Measurements from ENCODE around the gene CAST.
"Not testable (repeated sequence)": the region's sequence is repeated elsewhere in the genome, so short reads cannot be mapped to it uniquely, and the experiment has no call there.

Gene CAST

DNA sequence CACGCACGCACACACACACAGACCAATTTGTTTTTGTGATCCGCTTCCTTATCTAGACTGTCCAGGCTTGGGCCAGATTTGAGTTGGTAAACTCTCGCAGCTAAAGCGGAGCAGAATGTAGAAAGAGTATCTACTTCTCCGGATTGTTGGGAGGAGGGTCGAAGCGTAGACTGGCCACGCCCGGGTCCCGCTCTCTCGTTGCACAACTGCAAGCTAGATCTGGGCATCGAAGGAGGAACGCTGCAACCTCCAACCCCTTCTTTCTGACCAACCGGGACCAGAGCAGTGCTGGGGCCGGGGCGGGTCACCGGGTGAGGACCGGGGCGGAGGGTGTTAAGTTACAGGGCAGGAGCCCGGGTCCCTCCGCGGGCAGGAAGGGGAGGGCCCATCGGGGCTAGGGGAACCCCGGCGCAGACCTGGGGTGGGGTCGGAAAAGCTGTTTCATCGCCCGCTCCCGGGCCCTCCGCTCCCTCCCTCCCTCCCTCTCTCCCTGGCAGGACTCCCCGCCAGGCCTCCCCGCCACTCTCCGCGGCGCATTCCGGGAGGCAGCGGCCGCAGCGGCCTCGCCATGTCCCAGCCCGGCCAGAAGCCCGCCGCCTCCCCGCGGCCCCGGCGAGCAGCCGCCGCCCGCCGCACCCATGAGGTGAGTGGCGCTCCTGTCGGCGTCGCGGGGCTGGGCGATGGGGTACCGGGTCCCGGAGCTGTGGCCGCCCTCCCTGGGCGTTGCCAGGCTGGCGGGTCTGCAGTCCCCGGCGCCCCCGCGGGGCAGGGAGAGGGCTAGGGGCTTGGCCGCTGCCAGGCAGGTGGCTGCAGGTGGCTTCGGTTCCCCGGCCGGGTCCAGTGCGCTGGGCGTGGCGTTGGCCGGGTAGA lies at the start of gene CAST:
Gene CAST (plus strand): TSS at position 522 of the 870 bp plus-strand sequence. CDS start 47 bp downstream, at position 569.
- Mint-ChIP-seq H3K27ac (peak within 1 kb of the TSS; percentile 97), H3K27me3 (peaks cover 19% of the 10 kb centered on the region), H3K4me1 (ENCODE audit: low read depth) (peaks cover 49% of the 10 kb centered on the region), H3K36me3 (ENCODE audit: low read depth) (peaks cover 6% of the 10 kb centered on the region), H3K4me3 (peak within 1 kb of the TSS; percentile 96), H3K9me3 (no peaks in the 10 kb centered on the region)
- DNase-seq: peak; percentile 86

DNA sequence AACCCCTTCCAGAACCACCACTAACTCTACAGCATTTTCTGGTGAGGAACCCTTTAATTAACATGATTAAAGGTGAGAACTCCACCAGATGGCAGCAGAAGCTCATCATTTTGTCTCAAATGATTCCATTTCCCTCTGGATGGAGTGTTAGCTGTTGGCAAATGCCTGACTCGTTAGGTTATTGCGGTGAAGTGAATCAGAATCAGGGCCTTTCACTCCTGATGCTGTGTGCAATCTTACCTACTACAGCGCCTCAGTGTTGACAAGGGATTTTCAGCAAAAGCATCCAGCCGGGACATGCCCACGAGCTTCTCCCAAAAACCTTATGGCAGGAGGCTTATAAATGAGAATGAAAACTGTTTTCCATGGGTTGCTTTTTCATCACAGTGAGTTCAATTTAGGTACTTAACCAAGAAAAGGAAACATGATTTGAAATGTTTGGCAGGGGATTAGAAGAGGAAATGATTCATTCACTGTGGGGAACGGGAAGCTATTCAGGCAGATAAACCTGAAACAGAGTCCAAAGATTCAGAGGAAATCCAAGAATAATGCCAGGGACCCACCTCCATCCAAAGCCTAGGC lies 48.0 kb upstream of the CAST start:
- no peak overlapping the region for H3K4me3 Mint-ChIP-seq
- no peak overlapping the region for H3K27ac Mint-ChIP-seq
- H3K36me3 Mint-ChIP-seq (ENCODE audit: low read depth): no peaks in the 10 kb centered on the region
- H3K4me1 Mint-ChIP-seq (ENCODE audit: low read depth): peaks cover 6% of the 10 kb centered on the region
- peaks cover 3% of the 10 kb centered on the region for H3K9me3 Mint-ChIP-seq
- peak; percentile 33 for DNase-seq
- peaks cover 13% of the 10 kb centered on the region for H3K27me3 Mint-ChIP-seq

- H3K27ac Mint-ChIP-seq: no peak overlapping the region
- no peak overlapping the region for H3K4me3 Mint-ChIP-seq
- H3K27me3 Mint-ChIP-seq: peaks cover 11% of the 10 kb centered on the region
- peaks cover 6% of the 10 kb centered on the region for H3K4me1 Mint-ChIP-seq (ENCODE audit: low read depth)
- no peak for DNase-seq
- peaks cover 4% of the 10 kb centered on the region for H3K9me3 Mint-ChIP-seq
- H3K36me3 Mint-ChIP-seq (ENCODE audit: low read depth): no peaks in the 10 kb centered on the region
Measured at GRCh38 chr5:96615223-96615622, 47.0 kb upstream of the CAST start.

GRCh38 chr5:96616801-96617200 lies 45.4 kb upstream of the CAST start:
- Mint-ChIP-seq H3K36me3 (ENCODE audit: low read depth) (no peaks in the 10 kb centered on the region), H3K4me3 (no peak overlapping the region), H3K27ac (no peak overlapping the region), H3K4me1 (ENCODE audit: low read depth) (peaks cover 6% of the 10 kb centered on the region), H3K27me3 (peaks cover 9% of the 10 kb centered on the region), H3K9me3 (peaks cover 4% of the 10 kb centered on the region)
- DNase-seq: no peak

DNA sequence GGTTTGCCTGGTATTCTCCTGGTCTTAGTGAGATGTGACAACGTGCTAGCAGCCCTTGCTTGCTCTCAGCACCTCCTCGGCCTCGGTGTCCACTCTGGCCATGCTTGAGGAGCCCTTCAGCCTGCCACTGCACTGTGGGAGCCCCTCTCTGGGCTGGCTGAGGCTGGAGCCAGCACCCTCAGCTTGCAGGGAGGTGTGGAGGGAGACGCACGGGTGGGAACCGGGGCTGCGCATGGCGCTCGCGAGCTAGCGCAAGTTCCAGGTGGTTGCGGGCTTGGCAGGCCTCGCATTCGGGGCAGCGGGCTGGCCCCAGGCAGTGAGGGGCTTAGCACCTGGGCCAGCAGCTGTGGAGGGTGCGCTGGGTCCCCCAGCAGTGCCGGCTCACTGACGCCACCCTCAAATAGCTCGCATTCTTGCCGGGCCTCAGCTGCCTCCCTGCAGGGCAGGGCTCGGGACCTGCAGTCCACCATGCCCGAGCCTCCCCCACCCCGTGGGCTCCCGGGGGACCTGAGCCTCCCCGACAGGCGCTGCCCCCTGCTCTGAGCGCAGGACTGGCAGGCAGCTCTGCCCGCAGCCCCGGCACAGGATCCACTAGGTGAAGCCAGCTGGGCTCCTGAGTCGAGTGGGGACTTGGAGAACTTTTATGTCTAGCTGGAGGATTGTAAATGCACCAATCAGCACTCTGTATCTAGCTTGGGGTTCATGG lies 43.7 kb upstream of the CAST start:
- not testable (repeated sequence) for H3K4me1 Mint-ChIP-seq (ENCODE audit: low read depth); H3K4me3 Mint-ChIP-seq; H3K27ac Mint-ChIP-seq; H3K27me3 Mint-ChIP-seq; H3K9me3 Mint-ChIP-seq; H3K36me3 Mint-ChIP-seq (ENCODE audit: low read depth); DNase-seq

- Mint-ChIP-seq H3K36me3 (ENCODE audit: low read depth) (no peaks in the 10 kb centered on the region), H3K4me1 (ENCODE audit: low read depth) (no peaks in the 10 kb centered on the region), H3K27ac (no peak overlapping the region), H3K9me3 (peaks cover 4% of the 10 kb centered on the region), H3K4me3 (no peak overlapping the region), H3K27me3 (no peaks in the 10 kb centered on the region)
- no peak for DNase-seq
Measured at GRCh38 chr5:96619946-96620345, 42.2 kb upstream of the CAST start.

DNA sequence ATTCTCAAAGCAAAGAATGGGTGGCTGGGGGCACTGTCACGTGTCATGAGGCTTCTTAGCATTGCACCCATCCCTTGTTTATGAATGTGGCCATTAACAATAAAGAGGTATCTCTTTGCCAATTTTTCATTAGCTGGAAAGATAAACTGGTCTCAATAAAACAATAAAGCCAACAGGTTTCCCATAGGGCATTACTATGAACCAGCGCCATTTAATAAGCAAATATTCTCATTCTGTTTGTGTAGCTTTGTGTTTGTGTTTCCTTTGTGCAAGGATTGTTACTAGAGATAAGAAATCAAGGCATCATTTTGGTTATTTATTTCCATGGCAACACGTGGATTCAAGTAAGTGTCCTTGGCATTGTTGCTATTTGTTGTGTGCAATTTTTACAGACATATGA lies 37.6 kb upstream of the CAST start:
- DNase-seq: no peak
- no peak overlapping the region for H3K27ac Mint-ChIP-seq
- H3K4me3 Mint-ChIP-seq: no peak overlapping the region
- H3K36me3 Mint-ChIP-seq (ENCODE audit: low read depth): no peaks in the 10 kb centered on the region
- no peaks in the 10 kb centered on the region for H3K27me3 Mint-ChIP-seq
- no peaks in the 10 kb centered on the region for H3K9me3 Mint-ChIP-seq
- peaks cover 9% of the 10 kb centered on the region for H3K4me1 Mint-ChIP-seq (ENCODE audit: low read depth)

- Mint-ChIP-seq H3K27ac (no peak overlapping the region), H3K4me1 (ENCODE audit: low read depth) (peaks cover 9% of the 10 kb centered on the region), H3K27me3 (no peaks in the 10 kb centered on the region), H3K9me3 (no peaks in the 10 kb centered on the region), H3K36me3 (ENCODE audit: low read depth) (no peaks in the 10 kb centered on the region), H3K4me3 (no peak overlapping the region)
- no peak for DNase-seq
Measured at GRCh38 chr5:96625365-96625764, 36.8 kb upstream of the CAST start.

DNA sequence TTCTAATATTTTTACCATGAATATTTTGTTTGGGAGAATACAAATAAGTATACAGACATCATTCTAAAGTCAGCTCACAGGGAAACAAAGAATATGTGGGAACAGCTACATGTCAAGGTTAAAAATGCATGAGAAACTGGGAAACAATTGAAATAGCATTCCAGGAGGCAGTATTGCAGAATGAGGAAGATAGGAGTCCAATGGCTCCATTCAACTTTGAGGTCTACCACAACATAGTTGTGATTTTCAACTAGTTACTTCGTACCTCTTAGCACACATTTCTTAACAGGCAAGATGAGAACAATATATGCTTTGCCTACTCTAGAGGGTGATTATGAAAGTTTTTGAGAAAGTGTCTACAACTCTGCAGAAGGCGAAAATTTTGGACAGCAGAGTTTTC lies 35.2 kb upstream of the CAST start:
- no peak overlapping the region for H3K27ac Mint-ChIP-seq
- DNase-seq: no peak
- no peaks in the 10 kb centered on the region for H3K27me3 Mint-ChIP-seq
- no peaks in the 10 kb centered on the region for H3K9me3 Mint-ChIP-seq
- H3K4me3 Mint-ChIP-seq: no peak overlapping the region
- peaks cover 9% of the 10 kb centered on the region for H3K4me1 Mint-ChIP-seq (ENCODE audit: low read depth)
- H3K36me3 Mint-ChIP-seq (ENCODE audit: low read depth): no peaks in the 10 kb centered on the region

DNA sequence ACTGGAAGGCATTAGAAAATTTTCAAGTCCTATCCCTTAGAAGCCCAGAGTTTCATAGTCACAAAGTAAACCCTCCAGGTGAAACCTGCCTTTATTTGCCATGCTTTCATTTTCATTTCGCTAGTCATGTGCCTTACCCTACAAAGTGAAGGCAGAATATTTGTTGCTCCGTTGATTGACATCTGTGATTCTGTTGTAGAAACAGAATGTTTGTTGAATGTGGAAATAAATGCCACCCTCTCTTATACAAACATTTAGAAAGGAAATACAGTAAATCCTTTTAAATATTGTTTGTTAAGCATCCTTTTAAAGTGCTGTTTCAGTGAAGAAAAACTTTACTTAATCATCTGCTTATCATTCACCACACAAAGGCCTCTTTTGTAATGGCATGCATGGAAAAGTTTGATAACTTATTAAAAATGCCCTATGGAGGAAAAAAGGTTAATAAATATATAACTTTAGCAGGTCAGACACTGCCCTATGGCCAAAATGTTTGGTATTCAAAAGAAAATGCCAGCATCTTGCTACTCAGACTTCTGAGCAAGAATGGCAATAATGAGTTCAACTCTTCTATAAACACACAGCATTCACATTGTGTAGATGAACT lies 34.3 kb upstream of the CAST start:
- no peak for DNase-seq
- Mint-ChIP-seq H3K36me3 (ENCODE audit: low read depth) (no peaks in the 10 kb centered on the region), H3K27ac (no peak overlapping the region), H3K27me3 (no peaks in the 10 kb centered on the region), H3K4me3 (no peak overlapping the region), H3K4me1 (ENCODE audit: low read depth) (peaks cover 9% of the 10 kb centered on the region), H3K9me3 (no peaks in the 10 kb centered on the region)

DNA sequence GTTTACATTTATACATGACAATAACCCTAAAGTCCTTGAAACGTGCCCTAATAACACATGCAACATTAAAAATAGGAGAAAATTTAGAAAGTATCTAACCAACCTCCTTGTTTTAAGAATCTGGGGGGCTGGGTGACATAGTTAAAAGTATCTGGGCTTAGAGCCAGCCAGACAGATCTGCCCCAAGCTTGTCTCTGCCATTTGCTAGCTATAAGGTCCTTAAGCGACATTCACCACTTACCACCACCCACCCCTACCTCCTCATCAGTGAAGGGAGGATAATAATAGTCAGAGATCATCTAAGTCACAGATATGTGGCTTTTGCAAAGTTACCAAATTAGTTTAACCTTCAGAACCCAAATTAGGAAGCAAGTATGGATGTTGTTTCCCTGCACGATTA lies 33.8 kb upstream of the CAST start:
- H3K4me1 Mint-ChIP-seq (ENCODE audit: low read depth): peaks cover 9% of the 10 kb centered on the region
- H3K27me3 Mint-ChIP-seq: no peaks in the 10 kb centered on the region
- no peak for DNase-seq

DNA sequence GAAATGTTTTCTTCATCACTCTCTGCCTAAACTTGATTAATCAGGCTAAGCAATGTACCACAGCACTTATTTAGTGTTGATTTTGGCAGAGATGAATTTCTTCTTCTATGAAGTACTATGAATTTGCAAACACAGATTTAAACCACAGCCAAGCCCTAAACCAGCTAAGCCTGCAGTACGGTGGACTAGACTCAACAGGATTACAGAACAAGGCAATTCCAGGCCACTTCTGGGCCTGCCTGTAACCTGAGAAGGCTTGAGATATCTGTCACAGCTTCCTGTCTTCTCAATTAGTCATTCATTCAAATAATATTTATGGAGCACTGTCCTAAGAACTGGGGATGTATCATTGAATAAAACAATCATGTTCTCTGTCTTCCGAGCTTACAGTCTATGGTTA lies 32.4 kb upstream of the CAST start:
- no peak for DNase-seq
- Mint-ChIP-seq H3K4me3 (no peak overlapping the region), H3K4me1 (ENCODE audit: low read depth) (peaks cover 9% of the 10 kb centered on the region), H3K27me3 (peaks cover 5% of the 10 kb centered on the region), H3K27ac (no peak overlapping the region), H3K9me3 (no peaks in the 10 kb centered on the region), H3K36me3 (ENCODE audit: low read depth) (no peaks in the 10 kb centered on the region)

More for the DNA sequence above, 33.8 kb upstream of the CAST start:
- Mint-ChIP-seq H3K4me3 (no peak overlapping the region), H3K36me3 (ENCODE audit: low read depth) (no peaks in the 10 kb centered on the region), H3K27ac (no peak overlapping the region), H3K9me3 (no peaks in the 10 kb centered on the region)

- Mint-ChIP-seq H3K4me1 (ENCODE audit: low read depth) (no peaks in the 10 kb centered on the region), H3K9me3 (no peaks in the 10 kb centered on the region), H3K4me3 (no peak overlapping the region), H3K27ac (no peak overlapping the region), H3K27me3 (peaks cover 9% of the 10 kb centered on the region), H3K36me3 (ENCODE audit: low read depth) (no peaks in the 10 kb centered on the region)
- no peak for DNase-seq
Measured at GRCh38 chr5:96633820-96634219, 28.4 kb upstream of the CAST start.

- no peaks in the 10 kb centered on the region for H3K9me3 Mint-ChIP-seq
- H3K4me1 Mint-ChIP-seq (ENCODE audit: low read depth): no peaks in the 10 kb centered on the region
- H3K27ac Mint-ChIP-seq: no peak overlapping the region
- peaks cover 9% of the 10 kb centered on the region for H3K27me3 Mint-ChIP-seq
- no peak overlapping the region for H3K4me3 Mint-ChIP-seq
- DNase-seq: no peak
- no peaks in the 10 kb centered on the region for H3K36me3 Mint-ChIP-seq (ENCODE audit: low read depth)
Measured at GRCh38 chr5:96634881-96635280, 27.3 kb upstream of the CAST start.

All from activated T-cell treated with anti-CD3 and anti-CD28 coated beads, Interleukin-2, amount 50 U/mL, for 24 hours (primary cell).